ENCODE measurements around the gene PRSS33.
A peak's percentile ranks its signal among the peaks of the same experiment; 100 is the strongest.

The PRSS33 gene

GRCh38 chr16:2795395-2796143, 8.2 kb upstream of the PRSS33 start:
- no peak for DNase-seq

GRCh38 chr16:2792940-2793339, 5.6 kb upstream of the PRSS33 start:
- DNase-seq, result no peak

GRCh38 chr16:2791174-2791573, 3.8 kb upstream of the PRSS33 start:
- no peak for DNase-seq

- no peak for DNase-seq
Measured at GRCh38 chr16:2790631-2791030, 3.3 kb upstream of the PRSS33 start.

GRCh38 chr16:2787961-2788360, 601 bp upstream of the PRSS33 start:
- no peak for DNase-seq

GRCh38 chr16:2786826-2787151, 571 bp downstream of the PRSS33 start:
- no peak for DNase-seq

- DNase-seq, result no peak
Measured at GRCh38 chr16:2786061-2786825, 1.1 kb downstream of the PRSS33 start.

GRCh38 chr16:2785101-2785991, 2.0 kb downstream of the PRSS33 start:
- no peak for DNase-seq

GRCh38 chr16:2784358-2785100, 2.8 kb downstream of the PRSS33 start:
- no peak for DNase-seq

GRCh38 chr16:2783581-2784357, 3.6 kb downstream of the PRSS33 start:
- no peak for DNase-seq

GRCh38 chr16:2782583-2783351, 4.6 kb downstream of the PRSS33 start:
- no peak for DNase-seq

- DNase-seq, result no peak
Measured at GRCh38 chr16:2779978-2780898, 7.1 kb downstream of the PRSS33 start.

GRCh38 chr16:2779151-2779920, 8.0 kb downstream of the PRSS33 start:
- DNase-seq, result no peak

- DNase-seq, result no peak
Measured at GRCh38 chr16:2778630-2778958, 8.8 kb downstream of the PRSS33 start.

- DNase-seq, result peak; percentile 25
Measured at GRCh38 chr16:2777903-2778629, 9.3 kb downstream of the PRSS33 start.

GRCh38 chr16:2777231-2777902, 10.0 kb downstream of the PRSS33 start, which contains the start of gene ELOB:
Gene ELOB (minus strand): TSS chr16:2777280. CDS start chr16:2777239, 41 bp downstream.
- peak; percentile 80 for DNase-seq

GRCh38 chr16:2776500-2777139, 10.7 kb downstream of the PRSS33 start:
- DNase-seq, result no peak

Measured in T-helper 9 cell (primary cell).